HUES6 (cell line): ENCODE data around the gene CLEC5A.

ENCODE experiments used
- H3K27ac ChIP-seq: 2 replicates; pipeline ENCODE4 v1.7.0; 2013; ENCODE audit warnings: low read depth, mild to moderate bottlenecking, low read length, inconsistent platforms
- H3K27me3 ChIP-seq: 2 replicates; pipeline ENCODE4 v1.6.1; 2013; ENCODE audit warnings: low read length; ENCODE audit not compliant: control insufficient read depth, insufficient read depth
- H3K36me3 ChIP-seq: 2 replicates; pipeline ENCODE4 v1.6.1; 2013; ENCODE audit warnings: low read length; ENCODE audit not compliant: control insufficient read depth, insufficient read depth
- H3K4me1 ChIP-seq: 2 replicates; pipeline ENCODE4 v1.6.1; 2013; ENCODE audit warnings: low read length; ENCODE audit not compliant: control insufficient read depth, insufficient read depth
- H3K4me3 ChIP-seq: 2 replicates; pipeline ENCODE4 v1.5.1; 2013; ENCODE audit warnings: low read depth, low read length
- H3K9ac ChIP-seq: one replicate; pipeline ENCODE4 v1.6.1; 2013; ENCODE audit warnings: mild to moderate bottlenecking, low read length
- H3K9me3 ChIP-seq: 2 replicates; pipeline ENCODE4 v1.6.1; 2013; ENCODE audit warnings: low read depth, low read length; ENCODE audit not compliant: control insufficient read depth, insufficient read depth

Gene CLEC5A

GRCh38 chr7:141976524-141977245 lies 29.9 kb upstream of the CLEC5A start:
- H3K4me1 ChIP-seq, result no peaks in the 10 kb centered on the region
- H3K4me3 ChIP-seq, result peak overlapping the region; percentile 40
- no peaks in the 10 kb centered on the region for H3K9me3 ChIP-seq
- H3K9ac ChIP-seq, result no peak overlapping the region
- H3K27me3 ChIP-seq, result no peaks in the 10 kb centered on the region
- H3K36me3 ChIP-seq, result no peaks in the 10 kb centered on the region
- H3K27ac ChIP-seq, result no peak overlapping the region

GRCh38 chr7:141975806-141976523 lies 29.2 kb upstream of the CLEC5A start:
- no peaks in the 10 kb centered on the region for H3K4me1 ChIP-seq
- no peaks in the 10 kb centered on the region for H3K36me3 ChIP-seq
- no peaks in the 10 kb centered on the region for H3K27me3 ChIP-seq
- no peak overlapping the region for H3K27ac ChIP-seq
- H3K4me3 ChIP-seq, result peak overlapping the region; percentile 40
- no peaks in the 10 kb centered on the region for H3K9me3 ChIP-seq
- H3K9ac ChIP-seq, result no peak overlapping the region

- no peak overlapping the region for H3K4me3 ChIP-seq
- H3K9ac ChIP-seq, result no peak overlapping the region
- H3K9me3 ChIP-seq, result no peaks in the 10 kb centered on the region
- H3K4me1 ChIP-seq, result no peaks in the 10 kb centered on the region
- no peaks in the 10 kb centered on the region for H3K36me3 ChIP-seq
- no peak overlapping the region for H3K27ac ChIP-seq
- H3K27me3 ChIP-seq, result no peaks in the 10 kb centered on the region
These were observed 28.1 kb upstream of the CLEC5A start for GRCh38 chr7:141974831-141975230.

- no peak within 1 kb of the TSS for H3K9ac ChIP-seq
- no peaks in the 10 kb centered on the region for H3K27me3 ChIP-seq
- no peaks in the 10 kb centered on the region for H3K4me1 ChIP-seq
- no peak within 1 kb of the TSS for H3K27ac ChIP-seq
- H3K4me3 ChIP-seq, result no peak within 1 kb of the TSS
- no peaks in the 10 kb centered on the region for H3K36me3 ChIP-seq
- H3K9me3 ChIP-seq, result no peaks in the 10 kb centered on the region
These were observed 26.9 kb upstream of the CLEC5A start, which contains the start of gene TAS2R38 for GRCh38 chr7:141973673-141974072. Gene TAS2R38 (minus strand): TSS chr7:141973773. CDS start chr7:141973689, 84 bp downstream.

- no peak overlapping the region for H3K27ac ChIP-seq
These were observed 14.1 kb upstream of the CLEC5A start for GRCh38 chr7:141960687-141961422.

GRCh38 chr7:141956084-141956483 lies 9.3 kb upstream of the CLEC5A start:
- Histone ChIP-seq H3K4me1 (0 out of 2 replicates have a peak, but pooled peaks cover 3% of the 10 kb centered on the region), H3K9ac (no peak overlapping the region), H3K27ac (no peak overlapping the region), H3K36me3 (no peaks in the 10 kb centered on the region), H3K9me3 (no peaks in the 10 kb centered on the region), H3K27me3 (no peaks in the 10 kb centered on the region), H3K4me3 (no peak overlapping the region)

More at GRCh38 chr7:141960687-141961422, 14.1 kb upstream of the CLEC5A start:
- Histone ChIP-seq H3K9ac (no peak overlapping the region), H3K27me3 (no peaks in the 10 kb centered on the region), H3K4me1 (no peaks in the 10 kb centered on the region), H3K36me3 (no peaks in the 10 kb centered on the region), H3K4me3 (no peak overlapping the region), H3K9me3 (no peaks in the 10 kb centered on the region)

- Histone ChIP-seq H3K4me3 (no peak overlapping the region), H3K36me3 (no peaks in the 10 kb centered on the region), H3K27me3 (no peaks in the 10 kb centered on the region), H3K9ac (no peak overlapping the region), H3K4me1 (0 out of 2 replicates have a peak, but pooled peaks cover 3% of the 10 kb centered on the region), H3K9me3 (no peaks in the 10 kb centered on the region), H3K27ac (no peak overlapping the region)
These were observed 7.6 kb upstream of the CLEC5A start for GRCh38 chr7:141954334-141954733.

- Histone ChIP-seq H3K36me3 (no peaks in the 10 kb centered on the region), H3K27me3 (no peaks in the 10 kb centered on the region), H3K9ac (no peak overlapping the region), H3K4me3 (no peak overlapping the region), H3K27ac (no peak overlapping the region), H3K4me1 (0 out of 2 replicates have a peak, but pooled peaks cover 3% of the 10 kb centered on the region), H3K9me3 (no peaks in the 10 kb centered on the region)
These were observed 5.7 kb upstream of the CLEC5A start for GRCh38 chr7:141952461-141952860.

GRCh38 chr7:141950806-141951205 lies 4.0 kb upstream of the CLEC5A start:
- no peaks in the 10 kb centered on the region for H3K27me3 ChIP-seq
- H3K9ac ChIP-seq, result no peak overlapping the region
- 0 out of 2 replicates have a peak, but pooled peaks cover 3% of the 10 kb centered on the region for H3K4me1 ChIP-seq
- no peaks in the 10 kb centered on the region for H3K36me3 ChIP-seq
- no peak overlapping the region for H3K4me3 ChIP-seq
- no peak overlapping the region for H3K27ac ChIP-seq
- no peaks in the 10 kb centered on the region for H3K9me3 ChIP-seq

- H3K9ac ChIP-seq, result no peak overlapping the region
- no peak overlapping the region for H3K4me3 ChIP-seq
- H3K36me3 ChIP-seq, result no peaks in the 10 kb centered on the region
- H3K9me3 ChIP-seq, result no peaks in the 10 kb centered on the region
- no peak overlapping the region for H3K27ac ChIP-seq
- H3K27me3 ChIP-seq, result no peaks in the 10 kb centered on the region
- H3K4me1 ChIP-seq, result 0 out of 2 replicates have a peak, but pooled peaks cover 3% of the 10 kb centered on the region
These were observed 3.1 kb upstream of the CLEC5A start for GRCh38 chr7:141949911-141950310.
